Activated naive CD4-positive, alpha-beta T cell treated with anti-CD3 and anti-CD28 coated beads for 36 hours (primary cell): ENCODE results near the gene CERKL. TPM values are rescaled to one million over a fixed set of nuclear protein-coding genes. Genes with fewer than 3 reads are reported as not detected.
"Not testable (repeated sequence)": the region's sequence is repeated elsewhere in the genome, so short reads cannot be mapped to it uniquely, and the experiment has no call there.

Experiments used
- CTCF ChIA-PET: fragments of 350-600 bp; sonication (Branson Sonifier 250); formaldehyde crosslinking; loops from one replicate; lab custom pipeline; 2021; ENCODE audit warnings: antibody characterized with exemption; lab: Charles Lee
- DNase-seq: peaks from one replicate; pipeline ENCODE4 v3.0.0-alpha.2; 2020
- H3K27ac Mint-ChIP-seq: one replicate; pipeline ENCODE4 v1.8.0; 2021; ENCODE audit warnings: mild to moderate bottlenecking, mixed read lengths
- H3K27me3 Mint-ChIP-seq: one replicate; pipeline ENCODE4 v1.8.0; 2021; ENCODE audit warnings: low read depth, mixed read lengths
- H3K36me3 Mint-ChIP-seq: one replicate; pipeline ENCODE4 v1.8.0; 2021; ENCODE audit warnings: low read depth, mixed read lengths
- H3K4me1 Mint-ChIP-seq: one replicate; pipeline ENCODE4 v1.8.0; 2021; ENCODE audit warnings: low read depth, mixed read lengths
- H3K4me3 Mint-ChIP-seq: one replicate; pipeline ENCODE4 v1.8.0; 2021; ENCODE audit warnings: mild to moderate bottlenecking, moderate library complexity, mixed read lengths
- H3K9me3 Mint-ChIP-seq: one replicate; pipeline ENCODE4 v1.8.0; 2021; ENCODE audit warnings: mixed read lengths
- intact Hi-C: fragments of 100-400 bp; cut with micrococcal nuclease; formaldehyde crosslinking; loops from one replicate; pipeline ENCODE4 v1.15.1; 2023
- total RNA-seq, 2 experiments: library from RNA; stranded (reverse); gene quantifications; one replicate each; pipeline ENCODE4 v1.2.3, GENCODE V29; 2021

Gene CERKL, protein sequence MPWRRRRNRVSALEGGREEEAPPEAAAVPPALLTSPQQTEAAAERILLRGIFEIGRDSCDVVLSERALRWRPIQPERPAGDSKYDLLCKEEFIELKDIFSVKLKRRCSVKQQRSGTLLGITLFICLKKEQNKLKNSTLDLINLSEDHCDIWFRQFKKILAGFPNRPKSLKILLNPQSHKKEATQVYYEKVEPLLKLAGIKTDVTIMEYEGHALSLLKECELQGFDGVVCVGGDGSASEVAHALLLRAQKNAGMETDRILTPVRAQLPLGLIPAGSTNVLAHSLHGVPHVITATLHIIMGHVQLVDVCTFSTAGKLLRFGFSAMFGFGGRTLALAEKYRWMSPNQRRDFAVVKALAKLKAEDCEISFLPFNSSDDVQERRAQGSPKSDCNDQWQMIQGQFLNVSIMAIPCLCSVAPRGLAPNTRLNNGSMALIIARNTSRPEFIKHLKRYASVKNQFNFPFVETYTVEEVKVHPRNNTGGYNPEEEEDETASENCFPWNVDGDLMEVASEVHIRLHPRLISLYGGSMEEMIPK
- under 1 TPM in 1 of 2 experiments, not detected in 1; 0.14 TPM for total RNA-seq

DNA sequence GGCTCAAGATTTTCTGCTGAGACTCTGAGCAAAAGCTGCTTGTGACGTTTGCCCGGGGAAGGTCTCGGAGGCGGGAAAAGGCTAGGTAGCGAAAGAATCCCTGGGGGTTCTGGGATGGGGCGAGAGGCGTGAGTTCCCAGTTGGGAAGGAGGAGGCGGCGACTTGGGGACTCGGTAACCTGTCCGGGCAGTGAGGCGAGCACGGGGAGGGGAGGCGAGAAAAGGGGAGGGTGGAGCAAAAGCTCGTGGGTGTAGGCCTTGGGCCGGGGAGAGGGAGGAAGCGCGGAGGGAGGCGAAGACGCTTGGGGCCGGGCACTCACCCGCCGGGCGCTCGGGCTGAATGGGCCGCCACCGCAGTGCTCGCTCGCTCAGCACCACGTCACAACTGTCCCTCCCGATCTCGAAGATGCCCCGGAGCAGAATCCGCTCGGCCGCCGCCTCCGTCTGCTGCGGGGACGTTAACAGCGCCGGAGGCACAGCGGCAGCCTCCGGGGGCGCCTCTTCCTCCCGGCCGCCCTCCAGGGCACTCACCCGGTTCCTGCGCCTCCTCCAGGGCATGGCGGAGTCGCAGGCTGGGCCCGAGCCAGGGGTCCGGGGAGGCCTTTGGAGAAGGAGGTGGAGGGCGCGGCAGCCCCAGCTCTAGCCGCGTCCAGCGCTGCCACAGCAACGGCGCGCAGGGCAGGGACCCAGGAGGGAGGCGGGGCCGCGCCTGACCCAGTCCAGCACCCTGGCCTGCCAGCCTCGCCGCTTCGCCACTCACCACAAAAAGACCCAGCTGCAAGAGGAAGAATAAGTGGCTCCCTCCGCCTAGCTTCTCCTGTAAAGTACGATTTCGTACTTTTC lies at the start of gene CERKL:
Gene CERKL (minus strand): TSS at position 656 of the 842 bp plus-strand sequence. CDS start 99 bp downstream, at position 557.
- Mint-ChIP-seq H3K36me3 (no peaks in the 10 kb centered on the region), H3K27me3 (peaks cover 26% of the 10 kb centered on the region), H3K9me3 (no peaks in the 10 kb centered on the region), H3K4me1 (peaks cover 6% of the 10 kb centered on the region), H3K27ac (no peak within 1 kb of the TSS), H3K4me3 (peak within 1 kb of the TSS; percentile 77)
- peak; percentile 33 for DNase-seq
- CTCF ChIA-PET, result interaction anchor here (0.7 to 2.5 kb wide), 3 partner anchors 9 to 58 kb away, joined by 3 to 10 read pairs (median 3); no protein-coding TSS in a partner anchor
- intact Hi-C loops, result no loop called here

DNA sequence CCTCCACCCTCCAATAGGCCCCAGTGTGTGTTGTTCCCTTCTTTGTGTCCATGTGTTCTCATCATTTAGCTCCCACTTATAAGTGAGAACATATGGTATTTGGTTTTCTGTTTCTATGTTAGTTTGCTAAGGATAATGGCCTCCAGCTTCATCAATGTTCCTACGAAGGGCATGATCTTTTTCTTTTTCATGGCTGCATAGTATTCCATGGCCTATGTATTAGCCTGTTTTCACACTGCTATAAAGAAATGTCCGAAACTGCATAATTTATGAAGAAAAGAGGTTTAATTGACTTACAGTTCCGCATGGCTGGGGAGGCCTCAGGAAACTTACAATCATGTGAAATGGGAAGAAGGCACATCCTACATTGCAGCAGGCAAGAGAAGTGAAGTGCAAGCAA lies 45.6 kb upstream of the CERKL start:
- DNase-seq, H3K4me1 Mint-ChIP-seq, H3K4me3 Mint-ChIP-seq, CTCF ChIA-PET, H3K27ac Mint-ChIP-seq, H3K36me3 Mint-ChIP-seq, H3K27me3 Mint-ChIP-seq, intact Hi-C loops, H3K9me3 Mint-ChIP-seq: not testable (repeated sequence)

GRCh38 chr2:181698223-181698622 lies 41.3 kb upstream of the CERKL start:
- H3K36me3 Mint-ChIP-seq, result peaks cover 2% of the 10 kb centered on the region
- no peak overlapping the region for H3K4me3 Mint-ChIP-seq
- no peaks in the 10 kb centered on the region for H3K4me1 Mint-ChIP-seq
- H3K27me3 Mint-ChIP-seq, result peaks cover 14% of the 10 kb centered on the region
- CTCF ChIA-PET, result no interaction called here
- intact Hi-C loops, result no loop called here
- peaks cover 5% of the 10 kb centered on the region for H3K9me3 Mint-ChIP-seq
- no peak overlapping the region for H3K27ac Mint-ChIP-seq
- DNase-seq, result no peak

GRCh38 chr2:181697571-181697970 lies 40.7 kb upstream of the CERKL start:
- Mint-ChIP-seq H3K27ac (no peak overlapping the region), H3K27me3 (peaks cover 16% of the 10 kb centered on the region), H3K4me3 (no peak overlapping the region), H3K36me3 (peaks cover 2% of the 10 kb centered on the region), H3K9me3 (peaks cover 3% of the 10 kb centered on the region), H3K4me1 (no peaks in the 10 kb centered on the region)
- DNase-seq, result no peak
- intact Hi-C loops, result no loop called here
- CTCF ChIA-PET, result interaction anchor here (1.0 kb wide), 1 partner anchor 12 kb away, joined by 3 read pairs; no protein-coding TSS in a partner anchor

GRCh38 chr2:181697126-181697525 lies 40.2 kb upstream of the CERKL start:
- intact Hi-C loops, result no loop called here
- CTCF ChIA-PET, result interaction anchor here (1.0 kb wide), 1 partner anchor 11 kb away, joined by 3 read pairs; no protein-coding TSS in a partner anchor
- no peaks in the 10 kb centered on the region for H3K36me3 Mint-ChIP-seq
- peaks cover 16% of the 10 kb centered on the region for H3K27me3 Mint-ChIP-seq
- no peak overlapping the region for H3K27ac Mint-ChIP-seq
- no peaks in the 10 kb centered on the region for H3K9me3 Mint-ChIP-seq
- no peak overlapping the region for H3K4me3 Mint-ChIP-seq
- DNase-seq, result no peak
- H3K4me1 Mint-ChIP-seq, result no peaks in the 10 kb centered on the region

GRCh38 chr2:181694271-181694670 lies 37.4 kb upstream of the CERKL start:
- CTCF ChIA-PET, result no interaction called here
- no peaks in the 10 kb centered on the region for H3K36me3 Mint-ChIP-seq
- peaks cover 16% of the 10 kb centered on the region for H3K27me3 Mint-ChIP-seq
- intact Hi-C loops, result no loop called here
- H3K9me3 Mint-ChIP-seq, result no peaks in the 10 kb centered on the region
- H3K4me3 Mint-ChIP-seq, result no peak overlapping the region
- H3K27ac Mint-ChIP-seq, result no peak overlapping the region
- no peaks in the 10 kb centered on the region for H3K4me1 Mint-ChIP-seq
- DNase-seq, result no peak

DNA sequence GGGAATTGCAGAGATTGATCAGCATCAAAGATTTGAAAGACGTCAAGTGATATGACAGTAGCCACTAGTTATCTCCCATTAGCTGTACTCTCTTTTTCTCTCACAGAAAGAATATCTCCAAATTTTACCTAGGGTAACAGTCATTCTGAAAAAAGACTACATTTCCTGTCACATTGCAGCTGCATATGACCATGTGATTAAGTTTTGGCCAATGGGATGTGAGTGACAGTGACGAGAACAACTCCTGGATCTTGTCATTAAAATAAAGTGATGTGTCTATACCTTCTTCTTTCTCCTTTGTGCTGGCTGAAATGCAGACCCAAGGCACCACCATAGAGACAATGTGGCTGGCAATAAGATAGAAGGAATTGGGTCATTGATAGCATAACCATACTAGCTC lies 34.0 kb upstream of the CERKL start:
- intact Hi-C loops, result no loop called here

GRCh38 chr2:181686576-181687185 lies 29.8 kb upstream of the CERKL start:
- Mint-ChIP-seq H3K9me3 (no peaks in the 10 kb centered on the region), H3K36me3 (no peaks in the 10 kb centered on the region), H3K27ac (no peak overlapping the region), H3K27me3 (peaks cover 53% of the 10 kb centered on the region), H3K4me3 (no peak overlapping the region), H3K4me1 (peaks cover 28% of the 10 kb centered on the region)
- CTCF ChIA-PET, result interaction anchor here (2.9 kb wide), 1 partner anchor 29 kb away, joined by 13 read pairs; no protein-coding TSS in a partner anchor
- intact Hi-C loops, result loop anchor here (1.0 kb wide), 1 partner anchor 8 kb away; no protein-coding TSS in a partner anchor
- no peak for DNase-seq

More for the DNA sequence above, 34.0 kb upstream of the CERKL start:
- CTCF ChIA-PET, result no interaction called here
- Mint-ChIP-seq H3K4me1 (no peaks in the 10 kb centered on the region), H3K27ac (no peak overlapping the region), H3K4me3 (no peak overlapping the region), H3K27me3 (peaks cover 22% of the 10 kb centered on the region), H3K9me3 (no peaks in the 10 kb centered on the region), H3K36me3 (no peaks in the 10 kb centered on the region)
- DNase-seq, result no peak

DNA sequence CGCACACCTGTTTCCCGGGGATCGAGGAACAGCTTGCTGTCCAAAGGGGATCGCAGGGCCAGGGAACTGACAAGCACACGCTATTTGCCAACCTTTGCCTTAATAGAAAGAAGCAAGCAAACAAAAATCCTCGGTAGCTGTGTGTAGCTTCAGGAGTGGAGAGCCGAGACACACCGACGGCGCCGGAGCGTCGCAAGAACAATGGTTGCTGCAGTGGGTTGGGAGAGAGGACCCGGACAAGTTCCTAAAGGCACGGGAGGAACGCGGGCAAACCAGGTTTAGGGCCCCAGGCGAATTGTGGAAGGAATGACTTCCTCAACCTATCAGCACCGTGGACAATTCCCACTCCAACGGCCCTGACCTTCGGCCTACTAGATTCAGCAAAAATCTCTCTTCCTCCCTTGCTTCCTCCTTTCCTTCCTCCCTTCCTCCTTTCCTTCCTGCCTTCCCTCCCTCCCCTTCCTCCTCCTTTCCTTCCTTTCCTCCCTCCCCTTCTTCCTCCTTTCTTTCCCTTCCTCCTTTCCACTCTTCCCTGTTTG lies 28.3 kb upstream of the CERKL start:
- Mint-ChIP-seq H3K36me3 (no peaks in the 10 kb centered on the region), H3K4me1 (peaks cover 39% of the 10 kb centered on the region), H3K27ac (no peak overlapping the region), H3K9me3 (no peaks in the 10 kb centered on the region), H3K27me3 (peaks cover 68% of the 10 kb centered on the region), H3K4me3 (no peak overlapping the region)
- CTCF ChIA-PET, result interaction anchor here (0.8 to 2.9 kb wide), 2 partner anchors 12 to 30 kb away, joined by 3 to 13 read pairs; no protein-coding TSS in a partner anchor
- DNase-seq, result no peak
- intact Hi-C loops, result no loop called here

GRCh38 chr2:181684454-181685149 lies 27.7 kb upstream of the CERKL start:
- H3K4me1 Mint-ChIP-seq, result peaks cover 40% of the 10 kb centered on the region
- no peak overlapping the region for H3K4me3 Mint-ChIP-seq
- intact Hi-C loops, result loop anchor here (5.0 kb wide), 2 partner anchors 367 to 382 kb away; no protein-coding TSS in a partner anchor
- DNase-seq, result no peak
- H3K27me3 Mint-ChIP-seq, result peaks cover 72% of the 10 kb centered on the region
- H3K36me3 Mint-ChIP-seq, result no peaks in the 10 kb centered on the region
- no peaks in the 10 kb centered on the region for H3K9me3 Mint-ChIP-seq
- CTCF ChIA-PET, result interaction anchor here (1.0 to 2.9 kb wide), 2 partner anchors 31 to 580 kb away, joined by 3 to 13 read pairs; no protein-coding TSS in a partner anchor
- H3K27ac Mint-ChIP-seq, result no peak overlapping the region
